PFSK-1 (cell line): ENCODE data around the gene CEBPE.

Source experiments
- FOXP2 ChIP-seq: optimal IDR thresholded peaks from 2 replicates; pipeline ENCODE3; 2011; ENCODE audit warnings: borderline replicate concordance, control low read depth, inconsistent platforms; ENCODE audit not compliant: insufficient read depth; ENCODE audit errors: extremely low read length, extremely low read depth
- POLR2AphosphoS5 ChIP-seq: IDR thresholded peaks from 2 replicates; pipeline ENCODE4 v1.6.1; 2012; ENCODE audit warnings: low read depth, mild to moderate bottlenecking, control low read depth, low read length, moderate library complexity
- REST ChIP-seq, 2 experiments: IDR thresholded peaks; 2 replicates each; pipeline versions ENCODE4 v1.6.1 to v1.8.0; 2011 to 2012; ENCODE audit warnings: low read depth in 2 of 2, low read length in 2 of 2, control low read depth in 1 of 2, inconsistent platforms in 1 of 2, mild to moderate bottlenecking in 1 of 2, moderate library complexity in 1 of 2; ENCODE audit not compliant: insufficient read depth in 1 of 2
- SIN3A ChIP-seq: IDR thresholded peaks from 2 replicates; pipeline ENCODE4 v1.6.1; 2012; ENCODE audit warnings: mild to moderate bottlenecking, low read length, moderate library complexity, borderline replicate concordance; ENCODE audit not compliant: insufficient read depth
- TAF1 ChIP-seq: IDR thresholded peaks from 2 replicates; pipeline ENCODE4 v1.6.1; 2012; ENCODE audit warnings: low read length, control low read depth, borderline replicate concordance; ENCODE audit not compliant: insufficient read depth

CEBPE gene

GRCh38 chr14:23149745-23150144, 30.7 kb upstream of the CEBPE start:
- TF ChIP-seq POLR2AphosphoS5, result no peak
- no peak for TF ChIP-seq REST (IDR thresholded peaks at IDR 0.05; ENCODE audit: insufficient read depth in 1 of 2, low read depth in 2 of 2, low read length in 2 of 2)
- TF ChIP-seq SIN3A, result no peak
- no peak for TF ChIP-seq FOXP2
- no peak for TF ChIP-seq TAF1

GRCh38 chr14:23148591-23149249, 29.7 kb upstream of the CEBPE start:
- TF ChIP-seq SIN3A, result no peak
- TF ChIP-seq TAF1, result no peak
- TF ChIP-seq POLR2AphosphoS5, result no peak
- no peak for TF ChIP-seq REST (IDR thresholded peaks at IDR 0.05; ENCODE audit: insufficient read depth in 1 of 2, low read depth in 2 of 2, low read length in 2 of 2)
- no peak for TF ChIP-seq FOXP2

GRCh38 chr14:23147676-23148075, 28.6 kb upstream of the CEBPE start:
- TF ChIP-seq POLR2AphosphoS5, result no peak
- TF ChIP-seq FOXP2, result no peak
- TF ChIP-seq TAF1, result no peak
- no peak for TF ChIP-seq SIN3A
- no peak for TF ChIP-seq REST (IDR thresholded peaks at IDR 0.05; ENCODE audit: insufficient read depth in 1 of 2, low read depth in 2 of 2, low read length in 2 of 2)

GRCh38 chr14:23146980-23147379, 27.9 kb upstream of the CEBPE start:
- TF ChIP-seq POLR2AphosphoS5 (no peak), SIN3A (no peak), REST (IDR thresholded peaks at IDR 0.05; ENCODE audit: insufficient read depth in 1 of 2, low read depth in 2 of 2, low read length in 2 of 2) (no peak), TAF1 (no peak), FOXP2 (no peak)
